HG02588 (cell line): ENCODE results near the gene ADIRF.
A peak's percentile ranks its signal among the peaks of the same experiment; 100 is the strongest.

Experiments
- ATAC-seq: cut with Tn5 transposase; IDR thresholded peaks from one replicate; pipeline ENCODE4 v1.9.1; 2021; ENCODE audit warnings: mild to moderate bottlenecking, moderate library complexity; ENCODE audit not compliant: unreplicated experiment

Gene ADIRF

GRCh38 chr10:86960003-86960862, 8.0 kb upstream of the ADIRF start:
- peak; percentile 63 for ATAC-seq

- ATAC-seq: no peak
Observed at GRCh38 chr10:86960863-86961434, 7.3 kb upstream of the ADIRF start.

GRCh38 chr10:86961481-86962091, 6.7 kb upstream of the ADIRF start:
- ATAC-seq: no peak

- ATAC-seq: no peak
Observed at GRCh38 chr10:86962136-86962980, 5.9 kb upstream of the ADIRF start.

GRCh38 chr10:86962981-86963310, 5.3 kb upstream of the ADIRF start:
- no peak for ATAC-seq

DNA sequence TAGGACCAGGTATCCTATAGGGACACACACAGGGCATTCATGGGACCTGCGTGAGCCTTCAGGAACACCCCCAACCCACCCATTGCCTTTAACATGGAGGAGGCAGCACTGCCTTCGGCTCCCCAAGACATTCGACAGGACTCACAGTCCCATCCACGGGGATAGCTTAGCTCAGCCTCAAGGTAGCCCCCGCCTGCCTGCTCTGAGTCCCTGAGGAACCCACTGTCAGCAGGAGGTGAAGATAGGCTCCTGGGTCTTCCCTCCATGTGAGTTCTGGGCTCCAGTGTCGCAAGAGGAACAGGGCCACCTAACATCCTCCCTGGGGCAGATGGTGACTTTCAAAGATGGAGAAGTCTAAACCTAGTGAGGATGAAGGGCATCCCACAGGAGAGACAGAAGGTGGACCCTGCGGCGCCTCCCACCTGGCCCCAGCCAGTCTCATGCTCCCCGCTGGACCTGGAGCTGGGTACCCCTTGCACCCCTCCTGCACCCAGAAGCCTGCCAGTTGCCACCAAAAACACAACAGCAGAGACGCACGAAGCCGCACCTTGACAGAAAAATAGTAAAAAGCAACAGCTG, 4.9 kb upstream of the ADIRF start:
- no peak for ATAC-seq

- ATAC-seq: no peak
Observed at GRCh38 chr10:86964061-86964846, 4.0 kb upstream of the ADIRF start.

DNA sequence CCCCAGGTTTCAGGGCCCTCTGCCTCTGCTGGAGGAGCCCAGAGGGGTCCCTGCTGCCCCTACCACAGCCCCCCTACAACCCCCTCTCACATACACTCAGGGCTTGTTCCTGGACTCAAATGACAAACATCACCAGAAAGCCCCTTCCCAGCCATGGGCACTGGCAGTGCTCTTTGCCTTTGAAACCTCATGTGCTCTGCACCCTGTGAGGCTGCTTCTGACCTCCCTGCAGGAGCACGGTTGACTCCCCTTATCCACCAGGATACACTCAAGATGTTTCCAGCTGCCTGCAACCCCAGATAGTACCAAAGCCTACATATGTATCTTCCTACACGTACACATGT, 3.5 kb upstream of the ADIRF start:
- ATAC-seq: no peak

DNA sequence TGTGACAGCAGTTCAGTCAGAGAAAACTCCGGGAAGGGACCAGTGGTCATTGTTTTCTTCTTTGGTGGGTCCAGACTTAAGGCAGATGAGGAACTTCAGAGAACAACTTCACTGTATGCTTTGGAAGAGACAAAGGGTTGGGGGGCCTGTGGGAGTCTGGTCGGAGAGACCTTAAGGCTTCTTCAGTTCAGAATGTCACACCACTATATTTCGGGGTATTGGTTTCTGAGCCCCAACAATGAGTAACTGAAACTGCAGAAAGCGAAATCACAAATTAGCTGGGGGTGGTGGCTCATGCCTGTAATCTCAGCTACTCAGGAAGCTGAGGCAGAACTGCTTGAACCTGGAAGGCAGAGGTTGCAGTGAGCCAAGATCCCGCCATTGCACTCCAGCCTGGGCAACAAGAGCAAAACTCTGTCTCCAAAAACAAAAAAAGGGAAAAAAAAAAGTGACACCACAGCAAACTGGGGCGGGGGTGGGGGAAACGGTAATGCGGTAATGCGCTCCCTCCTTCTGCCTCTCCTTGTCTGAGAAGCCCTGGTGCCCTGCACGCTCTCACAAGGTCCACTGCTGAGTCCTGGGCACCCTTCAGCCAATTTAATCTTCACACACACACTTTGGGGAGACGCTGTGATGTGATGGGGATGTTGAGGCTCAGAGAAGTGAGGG, 2.2 kb upstream of the ADIRF start:
- ATAC-seq: no peak

GRCh38 chr10:86967481-86967941, 771 bp upstream of the ADIRF start:
- no peak for ATAC-seq

- ATAC-seq: no peak
Observed at GRCh38 chr10:86968994-86969355, 693 bp downstream of the ADIRF start.

GRCh38 chr10:86969421-86970041, 1.2 kb downstream of the ADIRF start:
- ATAC-seq: no peak

GRCh38 chr10:86970162-86970981, 2.1 kb downstream of the ADIRF start:
- ATAC-seq: no peak

DNA sequence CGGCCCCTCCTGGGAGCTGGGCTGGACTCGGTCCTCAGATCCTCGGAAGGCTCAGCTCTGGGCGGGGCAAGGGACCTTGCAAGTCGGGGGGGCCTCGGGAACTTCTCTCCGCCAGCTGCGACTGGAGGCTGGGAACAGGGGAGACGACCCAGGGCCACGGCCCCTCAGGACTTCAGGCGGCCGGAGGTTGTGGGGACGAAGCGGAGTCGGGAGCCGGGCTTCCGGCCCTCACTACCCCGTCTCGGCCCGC, 2.6 kb downstream of the ADIRF start:
- ATAC-seq: no peak

DNA sequence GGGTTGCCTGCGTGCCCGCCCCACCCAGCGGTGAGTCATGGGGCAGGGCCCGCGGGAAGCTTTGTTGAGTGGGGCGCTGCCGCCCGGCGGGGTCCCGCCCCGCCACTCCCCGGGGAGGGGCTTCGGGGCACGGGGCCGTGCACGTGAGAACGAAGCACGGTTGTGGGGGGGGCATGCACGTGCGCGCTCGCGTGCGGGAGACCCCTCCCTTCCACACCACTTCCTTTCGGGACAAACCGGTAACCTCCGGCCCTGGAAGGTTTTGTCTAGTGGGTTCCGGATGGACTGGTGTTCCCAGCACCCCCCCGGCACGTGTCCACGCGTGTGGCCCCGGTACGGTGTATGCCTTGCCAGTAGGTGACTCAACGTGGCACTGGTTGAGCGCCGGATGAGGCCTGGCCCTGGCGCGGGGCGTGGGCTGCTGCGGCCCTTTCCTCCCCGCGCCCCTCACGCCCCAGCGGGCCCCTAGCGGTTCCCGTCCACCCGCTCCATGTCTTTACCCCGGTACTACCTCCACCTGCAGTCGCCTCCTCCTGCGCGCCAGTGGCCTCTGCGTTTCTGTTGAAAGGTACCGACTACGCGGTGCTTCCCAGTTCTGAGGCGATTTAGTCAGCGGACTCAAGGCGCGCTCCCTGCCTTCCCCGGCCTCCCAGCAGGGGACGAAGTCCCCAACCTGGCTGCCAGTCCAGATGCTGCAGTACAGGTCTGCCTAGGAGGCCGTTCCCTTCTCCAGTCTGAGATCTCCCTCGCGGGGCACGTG, 3.1 kb downstream of the ADIRF start:
- peak; percentile 81 for ATAC-seq

DNA sequence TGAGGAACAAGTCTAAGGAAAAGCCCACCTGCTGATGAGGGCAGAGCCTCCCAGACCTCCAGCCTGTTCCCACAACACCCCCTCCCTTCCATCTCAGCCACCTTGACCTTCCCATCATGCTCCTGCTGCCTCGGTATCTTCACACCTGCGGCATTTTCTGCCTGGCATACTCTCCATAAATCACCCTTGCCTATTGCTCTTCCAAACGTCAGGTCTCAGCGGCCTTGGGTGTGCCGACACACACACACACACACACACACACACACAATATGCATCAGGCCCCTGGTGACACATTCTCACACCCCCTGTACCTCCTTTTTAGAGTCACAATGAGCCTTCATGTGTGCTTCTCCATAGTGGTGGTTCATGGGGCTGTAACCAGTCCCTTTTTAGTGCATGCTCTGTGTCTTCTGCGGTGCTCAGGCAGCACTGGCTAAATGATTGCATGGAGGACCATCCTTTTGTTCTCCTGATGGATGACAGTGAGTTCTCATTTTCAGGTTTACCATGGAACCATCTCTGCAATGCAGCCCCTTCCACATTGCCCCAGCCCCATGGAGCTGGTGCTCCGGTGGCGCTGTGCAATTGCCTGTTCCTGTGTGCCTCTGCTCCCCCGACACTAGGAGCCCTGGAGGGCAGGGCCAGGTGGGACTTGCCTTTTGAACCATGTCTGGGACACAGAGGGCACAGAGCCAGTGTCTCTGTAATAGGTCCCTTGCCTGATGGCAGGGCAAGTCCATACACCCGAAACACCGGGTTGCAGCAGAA, 4.5 kb downstream of the ADIRF start:
- ATAC-seq: no peak

- ATAC-seq: no peak
Observed at GRCh38 chr10:86974484-86974883, 6.2 kb downstream of the ADIRF start.
